GM19395 (cell line): ENCODE measurements around the gene ZNF366.
"Not testable (repeated sequence)": the region's sequence is repeated elsewhere in the genome, so short reads cannot be mapped to it uniquely, and the experiment has no call there.

Experiments
- ATAC-seq: cut with Tn5 transposase; IDR thresholded peaks from one replicate; pipeline ENCODE4 v1.9.1; 2021; ENCODE audit warnings: mild to moderate bottlenecking, moderate library complexity; ENCODE audit not compliant: unreplicated experiment

ZNF366 gene

GRCh38 chr5:72410688-72411295 lies 96.4 kb downstream of the ZNF366 start:
- no peak for ATAC-seq

DNA sequence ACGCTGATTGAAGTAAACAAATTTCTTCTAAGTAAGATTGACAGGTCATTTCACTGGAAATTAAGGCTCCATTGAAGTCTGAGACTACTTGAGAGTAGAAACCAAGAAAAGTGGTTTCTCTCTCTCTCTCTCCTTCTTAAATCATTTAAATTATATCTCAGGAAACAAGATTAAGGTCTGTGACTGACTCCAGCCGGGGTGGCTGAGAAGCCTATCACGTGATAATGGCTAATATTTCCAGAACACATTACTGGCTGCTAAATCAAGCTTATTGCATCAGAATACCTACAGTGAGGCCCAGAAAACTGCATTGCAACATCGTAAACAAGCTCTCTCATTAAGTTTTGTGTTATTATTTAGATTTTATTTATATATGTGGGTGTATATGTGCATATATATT lies 98.6 kb downstream of the ZNF366 start:
- ATAC-seq: no peak

- no peak for ATAC-seq
These were observed 99.1 kb downstream of the ZNF366 start for GRCh38 chr5:72408127-72408526.

DNA sequence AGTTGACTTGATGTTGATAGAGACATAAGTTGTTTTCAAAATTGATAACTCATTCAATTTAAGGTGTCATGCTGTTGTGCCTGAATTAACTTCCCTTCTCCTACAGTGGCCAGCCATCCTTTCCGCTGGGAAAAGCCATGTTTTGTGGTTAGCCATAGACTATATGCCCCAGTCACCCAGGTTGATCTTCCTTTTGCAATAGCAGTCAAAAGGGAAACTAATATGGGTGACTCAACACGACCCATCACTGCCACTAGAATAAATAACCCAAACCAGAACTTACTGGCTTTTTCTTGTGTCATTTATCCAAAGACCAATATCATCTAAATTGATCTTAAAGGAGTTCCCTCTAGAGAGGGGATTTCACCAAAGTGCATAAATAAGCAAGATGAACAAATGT lies 99.7 kb downstream of the ZNF366 start:
- no peak for ATAC-seq

DNA sequence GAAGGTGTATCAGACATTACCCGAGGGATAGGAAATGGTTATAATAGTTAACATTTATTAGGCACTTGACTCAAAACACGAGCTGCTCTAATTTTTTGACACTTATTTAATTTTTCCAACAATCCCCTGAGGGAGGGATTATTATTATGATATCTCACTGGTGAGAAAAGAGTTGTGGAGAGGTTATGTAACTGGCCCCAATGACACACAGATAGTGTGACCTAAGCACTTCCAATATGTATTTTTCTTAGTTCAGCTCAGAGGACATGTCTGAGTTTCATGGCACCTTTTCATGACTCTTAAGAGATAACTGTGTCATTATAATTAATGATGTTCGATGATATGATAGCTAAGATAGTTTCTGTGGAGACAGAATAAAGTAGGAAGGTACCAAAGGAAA lies 100.1 kb downstream of the ZNF366 start:
- ATAC-seq: no peak

DNA sequence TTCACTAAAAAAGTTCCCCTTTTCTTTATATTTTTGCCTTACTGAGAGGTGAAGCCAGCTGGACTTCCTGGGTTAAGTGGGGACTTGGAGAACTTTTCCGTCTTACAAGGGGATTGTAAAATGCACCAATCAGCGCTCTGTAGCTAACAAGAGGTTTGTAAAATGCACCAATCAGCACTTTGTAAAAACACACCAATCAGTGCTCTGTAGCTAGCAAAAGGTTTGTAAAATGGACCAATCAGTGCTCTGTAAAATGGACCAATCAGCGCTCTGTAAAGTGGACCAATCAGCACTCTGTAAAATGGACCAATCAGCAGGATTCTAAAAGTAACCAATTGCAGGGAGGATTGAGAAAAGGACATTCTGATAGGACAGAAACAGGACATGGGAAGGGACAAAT lies 102.4 kb downstream of the ZNF366 start:
- ATAC-seq: not testable (repeated sequence)

GRCh38 chr5:72402959-72403628 lies 104.1 kb downstream of the ZNF366 start:
- ATAC-seq: no peak

DNA sequence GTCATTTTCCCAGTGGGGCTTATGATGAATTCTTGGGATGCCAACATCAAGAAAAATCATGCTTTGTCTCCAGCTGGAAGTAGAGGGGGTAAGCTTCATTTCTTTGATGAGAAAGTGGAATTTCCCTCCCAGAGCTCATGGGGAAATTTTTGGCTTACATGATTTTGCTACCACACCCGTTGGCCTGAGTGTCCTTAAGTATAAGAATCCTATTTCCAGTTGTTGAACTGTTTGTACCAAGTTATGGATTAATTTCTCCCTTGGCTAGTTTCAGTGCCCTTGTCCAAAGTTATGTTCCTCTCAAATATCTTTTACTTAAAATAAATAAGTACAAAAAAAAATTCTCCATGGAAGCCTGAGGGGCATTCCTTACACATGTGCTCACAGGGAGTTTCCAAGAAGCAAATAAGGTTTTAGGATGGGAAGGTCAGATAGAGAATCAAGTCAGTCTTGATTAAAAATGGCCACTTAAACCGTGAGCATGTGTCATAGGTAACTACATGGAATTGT lies 104.8 kb downstream of the ZNF366 start:
- ATAC-seq: no peak

- no peak for ATAC-seq
These were observed 106.3 kb downstream of the ZNF366 start for GRCh38 chr5:72400950-72401349.

DNA sequence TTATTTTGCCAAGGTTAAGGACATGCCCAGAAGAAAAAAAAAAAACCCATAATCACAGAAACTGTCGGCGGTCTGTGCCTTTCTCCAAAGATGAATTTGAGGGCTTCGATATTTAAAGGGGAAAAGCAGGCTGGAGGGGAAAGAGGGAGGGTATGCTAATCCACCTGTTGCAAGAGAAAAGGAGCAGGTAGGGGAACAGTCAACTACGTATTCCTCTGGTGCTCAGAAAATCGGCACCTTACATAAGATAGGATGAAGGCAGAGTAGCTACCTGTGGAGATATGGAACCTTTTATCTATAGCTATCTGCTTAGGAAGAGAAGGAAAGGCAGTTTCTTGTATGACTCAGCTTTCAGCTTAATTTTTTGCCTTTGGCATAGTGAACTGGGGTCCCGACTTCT lies 109.4 kb downstream of the ZNF366 start:
- no peak for ATAC-seq

GRCh38 chr5:72394688-72395087 lies 112.5 kb downstream of the ZNF366 start:
- ATAC-seq: no peak

DNA sequence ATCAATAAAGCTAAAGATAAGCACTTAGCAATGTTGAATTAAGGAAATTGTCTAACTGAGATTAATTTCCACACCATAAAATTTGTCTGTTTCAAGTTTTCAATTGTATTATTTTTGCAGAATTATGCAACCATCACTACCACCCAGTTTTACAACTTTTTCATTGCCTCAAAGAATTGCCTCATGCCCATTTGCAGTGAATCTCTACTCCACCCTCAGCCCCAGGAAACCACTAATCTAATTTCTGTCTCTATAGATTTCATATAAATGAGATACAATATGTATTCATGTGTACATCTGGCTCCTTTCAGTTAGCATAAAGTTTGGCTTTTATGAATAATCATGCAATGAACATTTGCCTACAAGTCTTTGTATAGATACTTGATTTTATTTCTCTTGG lies 114.2 kb downstream of the ZNF366 start:
- ATAC-seq: no peak
